GM18498 (cell line): ENCODE data around the gene RPL6.
"Not testable (repeated sequence)": the region's sequence is repeated elsewhere in the genome, so short reads cannot be mapped to it uniquely, and the experiment has no call there.

Source experiments
- ATAC-seq: cut with Tn5 transposase; IDR thresholded peaks from one replicate; pipeline ENCODE4 v1.9.1; 2021; ENCODE audit warnings: mild to moderate bottlenecking, moderate library complexity; ENCODE audit not compliant: unreplicated experiment

Gene RPL6

DNA sequence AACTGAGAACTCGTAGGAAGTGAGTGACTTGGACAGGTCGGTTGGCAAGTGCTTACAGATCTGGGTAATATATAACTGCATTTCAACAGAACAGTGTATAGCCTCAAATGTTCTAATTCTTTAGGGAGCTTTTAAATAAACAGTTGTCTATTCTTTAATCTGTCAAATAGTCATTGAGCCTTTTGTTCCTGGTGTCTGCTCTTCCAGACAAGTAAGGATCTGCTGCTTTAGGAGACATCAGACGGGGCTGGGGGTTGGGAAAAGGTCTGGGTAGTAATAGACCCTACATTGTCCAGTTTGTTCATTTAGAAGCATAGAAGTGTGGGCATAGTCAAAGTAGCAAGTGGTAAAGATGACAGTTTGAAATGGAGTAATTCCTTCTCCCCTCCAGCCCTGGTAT, 11.3 kb upstream of the RPL6 start:
- ATAC-seq: no peak

DNA sequence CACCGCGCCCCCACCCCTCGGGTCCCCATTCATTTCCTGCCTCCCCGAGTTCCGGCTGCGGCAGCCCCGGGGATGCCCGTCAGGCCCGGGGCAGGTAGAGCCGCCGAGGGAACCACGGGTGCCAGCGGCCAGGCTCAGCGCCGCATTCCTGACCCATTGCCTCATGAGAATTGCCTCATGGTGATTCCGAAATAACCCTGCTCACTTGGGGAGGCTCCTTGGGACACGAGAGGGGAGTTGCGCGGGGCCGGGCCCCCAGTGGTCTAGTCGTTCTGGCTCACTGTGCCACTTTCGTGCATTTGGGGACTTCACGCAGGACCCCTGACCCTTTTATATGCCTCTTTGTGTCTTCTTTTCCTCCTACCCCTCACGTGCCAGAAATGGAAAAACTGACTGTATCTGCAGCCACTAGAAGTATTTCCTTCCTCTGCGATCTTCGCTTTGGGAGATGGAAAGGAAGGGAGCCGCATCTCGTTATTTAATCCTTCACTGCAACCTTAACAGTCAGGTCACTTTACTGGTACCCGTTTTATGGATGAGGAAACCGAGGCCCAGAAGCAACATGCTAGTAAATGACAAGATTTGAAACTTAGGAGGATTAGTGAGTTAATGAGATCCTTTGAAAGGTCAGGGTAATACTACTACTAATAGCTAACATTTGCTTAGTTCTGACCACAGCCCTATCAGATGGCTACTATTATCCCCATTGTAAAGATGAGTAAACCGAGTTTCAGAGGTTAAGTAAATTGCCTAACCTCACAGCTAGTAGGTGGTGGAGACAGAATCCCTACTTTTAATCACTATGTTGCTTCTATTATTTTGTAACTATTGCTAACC, 10.1 kb upstream of the RPL6 start:
- ATAC-seq: peak; percentile 50

DNA sequence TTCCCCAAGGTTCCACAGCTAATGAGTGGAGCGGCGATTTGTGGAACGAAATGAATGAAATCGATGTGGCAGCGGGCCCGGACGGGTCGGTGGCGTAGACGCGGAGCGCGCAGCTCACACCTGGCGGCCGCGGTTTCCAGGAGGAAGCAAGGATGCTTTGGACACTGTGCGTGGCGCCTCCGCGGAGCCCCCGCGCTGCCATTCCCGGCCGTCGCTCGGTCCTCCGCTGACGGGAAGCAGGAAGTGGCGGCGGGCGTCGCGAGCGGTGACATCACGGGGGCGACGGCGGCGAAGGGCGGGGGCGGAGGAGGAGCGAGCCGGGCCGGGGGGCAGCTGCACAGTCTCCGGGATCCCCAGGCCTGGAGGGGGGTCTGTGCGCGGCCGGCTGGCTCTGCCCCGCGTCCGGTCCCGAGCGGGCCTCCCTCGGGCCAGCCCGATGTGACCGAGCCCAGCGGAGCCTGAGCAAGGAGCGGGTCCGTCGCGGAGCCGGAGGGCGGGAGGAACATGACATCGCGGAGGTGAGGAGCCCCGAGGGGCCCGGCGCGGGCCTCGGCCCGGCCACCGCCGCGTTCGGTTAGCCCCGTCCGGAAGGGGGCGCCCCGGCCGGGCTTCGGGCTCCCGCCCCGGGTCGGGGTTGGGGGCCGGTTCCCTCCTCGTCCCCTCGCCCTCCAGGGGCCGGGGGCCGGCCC, 9.3 kb upstream of the RPL6 start, which contains the start of gene PTPN11:
Gene PTPN11, plus strand, starts transcription at position 340 of the 689 bp plus-strand sequence. Its CDS starts 165 bp downstream, at position 505.
- peak; percentile 75 for ATAC-seq

DNA sequence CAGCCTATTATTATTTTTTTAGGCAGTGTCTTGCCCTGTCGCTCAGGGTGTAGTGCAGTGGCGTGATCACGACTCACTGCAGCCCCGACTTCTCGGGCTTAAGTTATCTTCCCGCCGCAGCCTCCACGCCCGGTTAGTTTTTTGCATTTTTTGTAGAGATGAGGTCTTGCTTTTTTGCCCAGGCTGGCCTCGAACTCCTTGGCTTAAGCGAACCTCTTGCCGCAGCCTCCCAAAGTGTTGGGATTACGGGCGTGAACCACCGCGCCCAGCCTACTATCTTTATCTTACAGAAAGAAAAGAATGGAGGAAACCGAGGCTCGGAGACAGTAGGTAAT, 8.8 kb upstream of the RPL6 start:
- ATAC-seq: no peak

DNA sequence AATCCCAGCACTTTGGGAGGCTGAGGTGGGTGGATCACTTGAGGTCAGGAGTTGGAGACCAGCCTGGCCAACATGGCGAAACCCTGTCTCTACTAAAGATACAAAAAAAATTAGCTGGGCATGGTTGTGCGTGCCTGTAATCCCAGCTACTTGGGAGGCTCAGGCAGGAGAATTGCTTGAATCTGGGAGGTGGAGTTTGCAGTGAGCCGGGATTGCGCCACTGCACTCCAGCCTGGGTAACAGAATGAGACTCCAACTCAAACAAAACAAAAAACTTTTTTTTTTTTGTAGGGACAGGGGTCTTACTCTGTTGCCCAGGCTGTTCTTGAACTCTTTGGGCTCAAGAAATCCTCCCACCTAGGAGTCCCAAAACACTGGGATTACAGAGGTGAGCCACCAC, 6.1 kb upstream of the RPL6 start:
- ATAC-seq: not testable (repeated sequence)

DNA sequence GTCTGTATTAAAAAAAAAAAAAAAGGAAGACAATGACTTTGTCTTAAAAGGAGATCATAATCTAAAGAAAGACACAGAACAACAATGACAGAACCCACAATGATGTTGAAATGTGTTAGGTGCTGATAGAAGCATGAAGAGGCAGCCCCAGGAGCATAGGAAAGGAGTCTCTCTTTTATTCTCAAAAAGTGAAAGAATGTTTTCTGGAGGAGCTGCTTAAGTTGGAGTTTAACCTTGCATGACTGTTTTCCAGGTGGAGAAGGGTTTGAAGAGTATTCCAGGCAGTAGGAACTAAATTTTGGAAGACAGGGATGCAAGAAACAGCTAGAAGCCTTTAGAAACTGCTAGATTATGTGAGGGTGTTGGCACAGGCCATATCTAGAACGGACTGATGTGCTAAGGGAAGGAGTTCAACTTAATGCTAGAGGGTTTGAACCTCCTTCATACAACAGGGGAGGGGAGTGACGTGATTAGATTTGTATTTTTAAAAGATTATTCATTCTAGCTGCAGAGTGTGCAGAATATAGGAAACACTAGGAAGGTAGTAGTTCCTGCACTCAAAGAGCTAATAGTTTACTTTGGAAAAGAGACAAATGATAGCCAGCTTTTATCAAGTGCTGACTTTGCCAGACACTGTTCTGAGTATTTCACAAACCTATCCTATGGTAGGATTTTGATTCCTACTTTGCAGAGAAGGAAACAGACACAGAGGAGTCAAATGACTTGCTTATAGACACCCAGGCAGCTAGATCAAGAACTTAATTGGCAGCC, 4.6 kb upstream of the RPL6 start:
- no peak for ATAC-seq

DNA sequence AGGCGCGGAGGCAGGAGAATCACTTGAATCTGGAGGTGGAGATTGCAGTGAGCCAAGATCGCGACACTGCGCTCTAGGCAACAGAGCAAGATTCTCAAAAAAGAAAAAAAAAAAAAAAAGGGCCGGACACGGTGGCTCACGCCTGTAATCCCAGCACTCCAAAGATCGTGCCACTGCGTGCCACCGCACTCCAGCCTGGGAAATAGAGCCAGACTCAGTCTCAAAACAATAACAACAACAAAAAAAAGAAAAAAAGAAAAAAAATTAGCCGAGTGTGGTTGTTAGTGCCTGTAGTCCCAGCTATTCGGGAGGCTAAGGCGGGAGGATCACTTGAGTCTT, 470 bp upstream of the RPL6 start:
- ATAC-seq: no peak

DNA sequence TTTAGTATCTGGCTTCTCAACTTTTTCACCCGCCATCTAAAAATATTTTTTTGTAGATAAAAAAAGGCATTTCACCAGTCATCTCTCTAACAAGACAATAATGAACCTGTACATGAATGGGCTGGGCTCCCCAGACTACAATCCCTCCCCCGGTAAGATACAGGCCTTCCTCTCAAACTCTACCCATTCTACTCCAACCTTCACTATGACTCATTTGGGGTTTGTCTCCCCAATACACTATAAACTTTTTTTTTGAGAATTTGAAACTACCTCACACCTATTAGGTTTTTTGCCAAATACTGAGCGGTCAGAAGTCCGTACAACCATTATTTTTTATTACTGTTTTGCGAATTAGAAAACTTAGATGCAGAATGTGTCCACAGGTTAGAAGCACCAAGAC, 784 bp downstream of the RPL6 start:
- peak; percentile 27 for ATAC-seq

DNA sequence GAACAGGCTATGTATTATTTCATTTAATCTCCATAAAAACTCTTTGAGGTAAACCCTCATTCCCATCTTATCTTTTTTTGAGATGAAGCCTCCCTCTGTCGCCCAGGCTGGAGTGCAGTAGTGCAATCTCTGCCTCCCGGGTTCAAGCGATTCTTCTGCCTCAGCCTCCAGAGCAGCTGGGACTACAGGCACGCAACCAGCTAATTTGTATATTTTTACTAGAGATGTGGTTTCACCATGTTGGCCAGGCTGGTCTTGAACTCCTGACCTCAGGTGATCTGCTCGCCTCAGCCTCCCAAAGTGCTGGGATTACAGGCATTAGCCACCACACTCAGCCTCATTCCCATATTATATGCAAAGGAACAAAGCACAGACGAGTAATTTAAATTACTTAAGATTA, 1.7 kb downstream of the RPL6 start:
- not testable (repeated sequence) for ATAC-seq

DNA sequence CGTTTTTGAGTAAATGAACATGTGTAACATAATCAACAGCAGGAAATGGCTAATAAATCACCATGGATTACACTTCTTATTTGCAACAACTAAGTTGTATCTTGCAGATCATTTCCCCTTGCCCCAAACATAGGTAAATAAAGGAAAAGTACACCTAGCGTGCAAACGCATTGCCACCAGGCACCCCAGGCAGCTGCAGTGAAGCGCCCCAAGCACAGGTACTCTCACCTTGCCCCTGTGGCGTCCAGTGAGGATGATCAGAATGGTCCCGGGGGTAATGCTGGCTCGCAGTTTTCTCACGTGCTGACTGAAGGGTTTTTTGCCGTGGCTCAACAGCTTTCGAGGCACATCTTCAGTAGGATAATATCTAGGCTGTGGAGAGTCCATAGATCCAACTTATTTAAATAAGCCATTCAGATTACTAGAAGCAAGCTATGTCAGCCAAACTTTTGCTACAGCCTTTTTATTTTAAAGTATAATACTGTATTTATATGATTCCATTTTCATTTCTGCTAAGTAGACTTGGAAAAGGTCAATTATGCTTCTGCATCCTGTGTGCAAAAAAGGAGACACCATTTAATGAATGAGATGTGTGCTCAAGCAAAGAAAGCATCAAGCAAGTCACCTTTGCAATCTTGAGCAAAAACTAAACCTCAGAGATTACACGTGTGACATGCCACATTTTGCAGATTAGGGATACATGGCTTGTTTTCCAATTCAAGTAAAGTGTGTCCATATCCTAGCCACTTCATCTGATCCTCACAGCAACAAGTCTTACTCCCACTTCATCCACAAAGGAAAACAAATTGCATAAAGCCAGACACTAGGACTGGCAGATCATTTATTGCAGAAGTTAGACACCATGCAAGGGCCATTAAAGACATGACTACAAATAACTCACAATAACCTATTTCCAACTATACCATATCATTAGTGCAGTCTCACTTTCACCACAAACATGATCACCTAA, 2.6 kb downstream of the RPL6 start:
- ATAC-seq: no peak

DNA sequence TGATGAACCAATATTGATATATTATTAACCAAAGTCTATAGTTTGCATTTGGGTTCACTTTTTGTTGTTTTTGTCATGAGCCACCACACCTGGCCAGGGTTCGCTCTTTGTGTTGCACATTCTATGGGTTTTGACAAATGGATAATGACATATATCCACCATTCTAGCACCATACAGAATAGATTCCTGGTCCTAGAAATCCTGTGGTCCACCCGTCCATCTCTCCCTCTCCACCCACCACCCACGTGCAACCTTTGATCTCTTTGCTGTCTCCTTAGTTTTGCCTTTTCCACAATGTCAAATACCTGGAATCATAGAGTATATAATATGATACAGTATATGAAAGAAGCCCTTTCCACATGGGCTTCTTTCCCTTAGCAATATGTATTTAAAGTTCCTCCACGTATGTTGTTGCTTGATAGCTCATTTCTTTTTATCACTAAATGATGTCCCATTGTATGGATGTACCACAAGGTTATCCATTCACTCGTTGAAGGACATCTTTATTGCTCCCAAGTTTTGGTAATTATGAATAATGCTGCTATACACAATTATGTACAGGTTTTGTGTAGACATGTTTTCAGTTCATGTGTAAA, 7.4 kb downstream of the RPL6 start:
- ATAC-seq: no peak

DNA sequence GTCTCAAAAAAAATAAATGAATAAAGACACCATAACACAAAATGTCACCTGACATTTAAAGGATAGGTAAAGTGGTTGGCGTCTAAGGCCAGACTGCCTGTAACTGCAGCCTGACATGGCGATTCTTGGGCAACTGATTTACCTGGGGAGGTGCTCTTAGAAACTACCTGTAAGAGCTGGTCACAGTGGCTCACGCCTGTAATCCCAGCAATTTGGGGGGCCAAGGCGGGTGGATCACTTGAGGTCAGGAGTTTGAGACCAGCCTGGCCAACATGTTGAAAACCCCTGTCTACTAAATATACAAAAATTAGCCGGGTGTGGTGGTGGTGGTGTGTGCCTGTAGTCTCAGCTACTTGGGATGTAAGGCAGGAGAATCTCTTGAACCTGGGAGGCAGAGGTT, 8.4 kb downstream of the RPL6 start:
- no peak for ATAC-seq

DNA sequence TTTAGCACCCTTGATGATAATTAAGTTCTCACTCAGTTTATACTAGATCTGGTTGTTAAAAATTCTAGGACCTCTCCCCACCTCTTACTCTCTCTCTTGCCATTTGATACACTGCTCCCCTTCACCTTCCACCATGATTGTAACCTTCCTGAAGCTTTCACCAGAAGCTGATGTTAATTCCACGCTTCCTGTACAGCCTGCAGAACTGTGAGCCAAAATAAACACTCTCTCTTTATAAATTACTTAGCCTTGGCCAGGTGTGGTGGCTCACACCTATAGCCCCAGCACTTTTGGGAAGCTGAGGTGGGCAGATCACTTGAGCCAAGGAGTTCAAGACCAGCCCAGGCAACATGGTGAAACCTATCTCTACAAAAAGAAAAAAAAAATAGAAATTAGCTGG, 16.1 kb downstream of the RPL6 start:
- ATAC-seq: no peak

DNA sequence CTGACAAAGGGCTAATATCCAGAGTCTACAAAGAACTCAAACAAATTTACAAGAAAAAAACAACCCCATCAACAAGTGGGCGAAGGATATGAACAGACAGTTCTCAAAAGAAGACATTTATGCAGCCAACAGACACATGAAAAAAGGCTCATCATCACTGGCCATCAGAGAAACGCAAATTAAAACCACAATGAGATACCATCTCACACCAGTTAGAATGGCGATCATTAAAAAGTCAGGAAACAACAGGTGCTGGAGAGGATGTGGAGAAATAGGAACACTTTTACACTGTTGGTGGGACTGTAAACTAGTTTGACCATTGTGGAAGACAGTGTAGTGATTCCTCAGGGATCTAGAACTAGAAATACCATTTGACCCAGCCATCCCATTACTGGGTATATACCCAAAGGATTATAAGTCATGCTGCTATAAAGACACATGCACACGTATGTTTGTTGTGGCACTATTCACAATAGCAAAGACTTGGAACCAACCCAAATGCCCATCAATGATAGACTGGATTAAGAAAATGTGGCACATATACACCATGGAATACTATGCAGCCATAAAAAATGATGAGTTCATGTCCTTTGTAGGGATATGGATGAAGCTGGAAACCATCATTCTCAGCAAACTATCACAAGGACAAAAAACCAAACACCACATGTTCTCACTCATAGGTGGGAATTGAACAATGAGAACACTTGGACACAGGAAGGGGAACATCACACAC, 19.3 kb downstream of the RPL6 start:
- ATAC-seq: not testable (repeated sequence)

DNA sequence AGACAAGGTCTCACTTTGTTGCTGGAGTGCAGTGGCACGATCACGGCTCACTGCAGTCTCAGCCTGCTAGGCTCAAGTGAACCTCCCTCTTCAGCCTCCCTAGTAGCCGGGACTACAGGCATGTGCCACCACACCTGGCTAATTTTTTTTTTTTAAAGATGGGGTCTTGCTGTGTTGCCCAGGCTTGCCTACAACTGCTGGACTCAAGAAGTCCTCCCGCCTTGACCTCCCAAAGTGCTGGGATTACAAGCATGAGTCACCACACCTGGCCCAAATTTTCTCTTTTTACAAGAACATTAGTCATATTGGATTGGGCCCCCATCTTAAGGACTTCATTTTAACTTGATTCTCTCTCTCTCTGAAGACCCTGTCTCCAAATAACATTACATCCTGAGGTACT, 20.2 kb downstream of the RPL6 start:
- no peak for ATAC-seq

DNA sequence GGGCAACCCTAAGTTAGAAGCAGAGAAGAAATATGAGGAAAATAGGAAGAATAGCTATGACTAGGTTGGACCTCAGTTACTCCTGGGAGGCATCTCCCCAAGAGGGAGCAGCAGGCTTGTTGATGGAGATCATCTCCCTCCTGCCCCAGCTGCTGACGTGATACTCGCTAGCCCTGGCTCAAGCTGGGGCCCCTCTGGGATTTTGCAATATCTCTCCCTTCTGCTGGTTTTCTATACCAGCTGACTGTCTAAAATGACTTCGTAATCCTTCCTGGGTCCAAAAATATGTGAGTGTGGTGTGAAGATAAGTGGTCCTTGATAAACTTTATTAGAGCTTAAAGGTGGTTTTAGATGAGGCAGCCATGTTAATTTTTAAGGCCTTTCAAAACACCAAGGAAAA, 22.7 kb downstream of the RPL6 start:
- ATAC-seq: no peak

DNA sequence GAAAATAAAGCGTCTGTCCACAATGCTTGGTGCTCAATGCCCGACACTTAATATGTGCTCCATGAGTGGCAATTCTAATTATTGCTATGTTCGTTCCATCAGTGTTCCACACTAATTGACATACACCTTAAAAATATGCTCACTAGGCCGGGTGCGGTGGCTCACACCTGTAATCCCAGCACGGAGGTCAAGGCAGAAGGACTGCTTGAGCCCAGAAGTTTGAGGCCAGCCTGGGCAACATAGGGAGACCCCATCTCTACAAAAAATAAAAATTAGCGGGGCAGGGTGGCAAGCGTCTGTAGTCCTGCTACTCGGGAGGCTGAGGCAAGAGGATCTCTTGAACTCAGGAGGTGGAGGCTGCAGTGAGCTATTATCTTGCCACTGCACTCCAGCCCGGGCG, 26.5 kb downstream of the RPL6 start:
- no peak for ATAC-seq

DNA sequence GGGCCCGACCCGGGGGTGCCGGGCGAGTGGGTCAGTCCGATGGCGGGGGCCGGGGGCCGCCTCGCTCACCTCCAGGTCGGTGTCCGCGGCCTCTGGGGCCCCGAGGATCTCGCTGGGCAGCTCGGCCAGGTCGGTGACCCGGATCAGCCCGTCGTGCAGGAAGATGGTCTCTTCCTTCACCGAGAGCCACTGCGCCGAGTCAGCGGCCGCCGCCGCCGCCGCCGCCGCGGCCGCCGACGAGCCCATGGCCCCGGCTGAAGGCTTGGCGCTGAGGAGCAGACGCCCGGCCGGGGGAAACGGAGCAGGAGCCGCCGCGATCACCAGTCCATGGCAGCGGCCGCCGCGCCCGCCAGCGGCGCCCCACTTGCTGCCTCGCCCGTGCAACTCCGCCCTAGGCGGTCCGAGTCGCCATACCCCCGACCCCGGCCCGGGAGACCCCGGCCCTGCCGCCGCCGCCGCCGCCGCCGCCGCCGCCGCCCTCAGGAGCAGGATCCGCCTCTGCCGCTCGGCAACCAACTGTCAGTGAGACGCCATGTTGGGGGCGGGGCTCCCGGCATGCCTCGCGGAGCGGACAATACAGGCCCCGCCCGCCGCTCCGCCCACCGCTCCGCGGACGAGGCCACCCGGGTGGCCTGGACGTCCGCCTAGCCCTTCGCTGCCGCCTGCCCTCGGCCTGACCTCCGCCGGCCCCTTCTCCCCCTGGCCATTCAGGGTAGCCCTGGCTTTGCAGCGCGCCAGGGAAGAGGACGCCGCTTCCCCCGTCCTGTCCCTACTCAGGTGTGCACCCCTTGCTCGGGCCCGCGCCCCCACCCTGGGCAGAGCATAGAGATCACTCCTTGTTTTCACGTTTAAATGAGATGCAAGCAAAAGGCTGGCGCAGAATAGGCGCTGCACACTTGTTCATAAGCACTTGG, 27.3 kb downstream of the RPL6 start, which contains the start of gene HECTD4:
Gene HECTD4, minus strand, starts transcription at position 549 of the 914 bp plus-strand sequence. Its CDS starts 303 bp downstream, at position 246.
- ATAC-seq: peak; percentile 92
